Breast epithelium (tissue), 4 donors: ENCODE results near the gene ADARB1. TPM values are rescaled to one million over a fixed set of nuclear protein-coding genes. Genes with fewer than 3 reads are reported as not detected.
"Not testable (repeated sequence)": the region's sequence is repeated elsewhere in the genome, so short reads cannot be mapped to it uniquely, and the experiment has no call there.

ENCODE experiments used
- DNase-seq, 2 donors: peaks; one replicate each; pipeline ENCODE4 v3.0.0-alpha.2; 2019; ENCODE audit warnings: low spot score in 2 of 2
- H3K27ac ChIP-seq, 2 donors: fragments of 200-600 bp; sonication (generic) in 1 of 2; one replicate each; pipeline ENCODE4 v1.5.1; 2016 to 2019; ENCODE audit warnings: mild to moderate bottlenecking in 1 of 2
- H3K27me3 ChIP-seq, 2 donors: fragments of 200-600 bp; sonication (generic) in 1 of 2; one replicate each; pipeline versions ENCODE4 v1.5.1 to v1.6.0; 2017 to 2019; ENCODE audit warnings: control low read depth in 1 of 2, mild to moderate bottlenecking in 1 of 2
- H3K36me3 ChIP-seq: fragments of 200-600 bp; one replicate; pipeline ENCODE4 v1.5.1; 2019
- H3K4me1 ChIP-seq, 2 donors: fragments of 200-600 bp; sonication (generic); one replicate each; pipeline ENCODE4 v1.5.1; 2016 to 2019; ENCODE audit warnings: control low read depth in 1 of 2
- H3K4me3 ChIP-seq, 3 donors: fragments of 200-600 bp; sonication (generic); 1 replicate in 2 of 3; 2 replicates in 1 of 3; pipeline ENCODE4 v1.5.1; 2016 to 2019; ENCODE audit warnings: mild to moderate bottlenecking in 3 of 3, moderate library complexity in 2 of 3
- H3K9me3 ChIP-seq, 2 donors: fragments of 200-600 bp; sonication (generic) in 1 of 2; one replicate each; pipeline ENCODE4 v1.5.1; 2016 to 2019; ENCODE audit warnings: control low read depth in 1 of 2
- POLR2A ChIP-seq: fragments of 450-650 bp; IDR thresholded peaks from one replicate; pipeline ENCODE4 v1.6.1; 2016; ENCODE audit warnings: antibody characterized with exemption, mild to moderate bottlenecking, moderate library complexity
- POLR2AphosphoS5 ChIP-seq, 3 donors: sonication (generic); formaldehyde crosslinking; IDR thresholded peaks; one replicate each; pipeline ENCODE4 v1.6.1; 2017; ENCODE audit warnings: antibody characterized with exemption in 3 of 3
- intact Hi-C: fragments of 100-400 bp; cut with DNase I; formaldehyde crosslinking; loops from one replicate; pipeline ENCODE4 v1.15.1; 2023; ENCODE audit warnings: low total_unique reads
- total RNA-seq, 3 donors: library from RNA; depleted of rRNA; stranded (reverse); fragments of >200 nt; gene quantifications; one replicate each; pipeline ENCODE4 v1.1.0, GENCODE V29; 2016
- TF ChIP-seq, protein P1 (sequence below), 3 donors: fragments of 450-650 bp; IDR thresholded peaks; one replicate each; pipeline ENCODE4 v1.5.1; 2016 to 2017; ENCODE audit warnings: antibody characterized with exemption in 3 of 3, mild to moderate bottlenecking in 3 of 3, moderate library complexity in 3 of 3

The ADARB1 gene
- total RNA-seq, 3 donors from 2014 or later: 19.9 to 21.3 (median 20.0) TPM

DNA sequence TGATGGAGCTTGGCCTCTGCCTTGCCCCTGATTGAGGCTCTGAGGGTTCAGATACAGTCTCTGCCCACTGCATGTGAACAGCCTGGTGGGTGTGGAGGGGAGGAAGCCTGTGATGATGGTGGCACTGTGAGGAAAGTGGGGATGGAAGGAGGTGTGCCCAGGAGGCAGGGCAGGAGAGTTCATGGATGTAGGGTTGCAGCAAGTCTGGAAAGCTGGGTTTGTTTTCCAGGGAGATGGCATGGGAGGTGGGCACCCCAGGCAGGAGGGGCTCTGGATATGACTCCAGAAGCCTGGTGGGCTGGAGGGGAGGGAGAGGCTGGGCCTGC, 63.2 kb downstream of the ADARB1 start:
- Histone ChIP-seq H3K9me3 (no peaks in the 10 kb centered on the region), H3K27me3 (no peaks in the 10 kb centered on the region), H3K36me3 (no peaks in the 10 kb centered on the region), H3K4me1 (no peaks in the 10 kb centered on the region), H3K4me3 (no peak overlapping the region), H3K27ac (no peak overlapping the region)
- no peak for TF ChIP-seq POLR2AphosphoS5 (IDR thresholded peaks at IDR 0.05)
- no peak for DNase-seq
- intact Hi-C loops: no loop called here

DNA sequence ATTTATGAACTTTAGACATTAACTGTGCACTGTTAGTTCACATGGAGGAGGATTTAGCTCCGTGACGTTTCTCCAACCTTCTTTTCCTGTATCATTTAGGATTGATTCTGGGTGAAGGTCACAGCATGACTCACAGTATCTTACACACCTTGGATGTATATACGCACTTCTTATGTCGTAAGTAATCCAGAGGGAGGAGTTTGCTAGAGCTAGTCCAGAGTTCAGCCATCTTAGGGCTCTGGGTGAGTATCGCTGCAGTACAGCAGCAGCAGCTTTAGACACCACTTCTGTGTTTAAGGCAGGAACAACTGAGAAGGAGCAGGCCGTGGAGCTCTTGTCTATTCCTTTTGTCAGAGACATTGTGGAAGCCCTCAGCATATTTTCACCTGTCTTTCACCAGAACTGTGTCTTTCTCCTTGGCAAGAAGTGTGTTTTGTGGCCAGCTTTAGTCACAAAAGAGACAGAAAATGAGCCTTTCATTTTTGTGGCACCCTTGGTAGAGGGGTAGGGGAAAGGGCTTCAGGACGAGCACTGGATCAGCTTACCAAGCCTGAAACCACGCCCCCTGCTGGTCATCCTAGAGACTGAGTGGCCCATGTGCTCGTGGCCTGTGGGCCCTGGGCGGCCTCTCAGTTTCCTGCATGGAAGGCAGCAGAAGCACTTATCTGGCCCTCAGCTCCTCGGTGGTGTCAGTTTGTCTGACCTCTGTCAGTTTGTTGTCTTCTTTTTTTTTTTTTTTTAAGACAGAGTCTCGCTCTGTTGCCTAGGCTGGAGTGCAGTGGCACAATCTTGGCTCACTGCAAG, 64.0 kb downstream of the ADARB1 start:
- intact Hi-C loops: no loop called here
- H3K4me1 ChIP-seq: no peaks in the 10 kb centered on the region
- no peak for DNase-seq
- TF ChIP-seq POLR2A (no peak), POLR2AphosphoS5 (IDR thresholded peaks at IDR 0.05) (no peak)
- TF ChIP-seq, protein P1, sequence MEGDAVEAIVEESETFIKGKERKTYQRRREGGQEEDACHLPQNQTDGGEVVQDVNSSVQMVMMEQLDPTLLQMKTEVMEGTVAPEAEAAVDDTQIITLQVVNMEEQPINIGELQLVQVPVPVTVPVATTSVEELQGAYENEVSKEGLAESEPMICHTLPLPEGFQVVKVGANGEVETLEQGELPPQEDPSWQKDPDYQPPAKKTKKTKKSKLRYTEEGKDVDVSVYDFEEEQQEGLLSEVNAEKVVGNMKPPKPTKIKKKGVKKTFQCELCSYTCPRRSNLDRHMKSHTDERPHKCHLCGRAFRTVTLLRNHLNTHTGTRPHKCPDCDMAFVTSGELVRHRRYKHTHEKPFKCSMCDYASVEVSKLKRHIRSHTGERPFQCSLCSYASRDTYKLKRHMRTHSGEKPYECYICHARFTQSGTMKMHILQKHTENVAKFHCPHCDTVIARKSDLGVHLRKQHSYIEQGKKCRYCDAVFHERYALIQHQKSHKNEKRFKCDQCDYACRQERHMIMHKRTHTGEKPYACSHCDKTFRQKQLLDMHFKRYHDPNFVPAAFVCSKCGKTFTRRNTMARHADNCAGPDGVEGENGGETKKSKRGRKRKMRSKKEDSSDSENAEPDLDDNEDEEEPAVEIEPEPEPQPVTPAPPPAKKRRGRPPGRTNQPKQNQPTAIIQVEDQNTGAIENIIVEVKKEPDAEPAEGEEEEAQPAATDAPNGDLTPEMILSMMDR (IDR thresholded peaks at IDR 0.05): peak; percentile 23 to 61 (median 44)
- no peaks in the 10 kb centered on the region for H3K36me3 ChIP-seq
- H3K27me3 ChIP-seq: no peaks in the 10 kb centered on the region
- H3K4me3 ChIP-seq: no peak overlapping the region
- no peaks in the 10 kb centered on the region for H3K9me3 ChIP-seq
- H3K27ac ChIP-seq: no peak overlapping the region

GRCh38 chr21:45139003-45139360, 64.6 kb downstream of the ADARB1 start:
- H3K27ac ChIP-seq, intact Hi-C loops, H3K4me1 ChIP-seq, H3K9me3 ChIP-seq, DNase-seq, H3K27me3 ChIP-seq, H3K4me3 ChIP-seq, H3K36me3 ChIP-seq: not testable (repeated sequence)

- TF ChIP-seq, protein P1 (IDR thresholded peaks at IDR 0.05): no peak
- TF ChIP-seq POLR2A: no peak
- TF ChIP-seq POLR2AphosphoS5 (IDR thresholded peaks at IDR 0.05): no peak
- no peaks in the 10 kb centered on the region for H3K4me1 ChIP-seq
- no peak for DNase-seq
- H3K4me3 ChIP-seq: no peak overlapping the region
- intact Hi-C loops: no loop called here
- H3K27me3 ChIP-seq: no peaks in the 10 kb centered on the region
- H3K36me3 ChIP-seq: no peaks in the 10 kb centered on the region
- H3K9me3 ChIP-seq: no peaks in the 10 kb centered on the region
- H3K27ac ChIP-seq: no peak overlapping the region
These were observed 65.1 kb downstream of the ADARB1 start for GRCh38 chr21:45139473-45139872.

DNA sequence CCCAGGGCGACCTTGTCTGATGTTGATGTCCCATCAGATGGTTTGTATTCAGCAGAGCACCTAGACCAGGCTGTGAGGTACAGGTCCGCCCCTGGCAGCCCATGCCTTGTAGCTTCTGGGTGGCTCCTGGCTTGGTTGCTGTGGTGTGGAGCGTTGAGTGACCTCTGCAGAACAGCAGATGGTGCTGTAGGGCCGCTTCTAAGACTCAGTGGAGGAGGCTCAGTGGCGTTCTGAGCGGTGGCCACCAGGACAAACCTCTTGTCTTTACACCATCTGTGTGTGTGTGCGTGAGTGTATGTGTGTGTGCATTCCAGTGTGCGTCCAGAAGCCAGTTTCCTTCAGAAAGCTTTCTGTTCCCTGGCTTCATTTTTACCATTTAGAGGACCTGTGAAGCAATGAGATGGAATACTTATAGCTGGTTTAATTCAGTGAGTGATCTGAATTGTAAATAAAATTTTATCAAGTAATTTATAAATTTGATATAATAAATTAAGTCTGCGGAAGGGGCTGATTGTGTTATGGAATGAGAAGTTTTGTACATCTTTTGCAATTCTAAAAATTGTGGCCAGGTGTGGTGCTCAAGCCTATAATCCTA, 66.1 kb downstream of the ADARB1 start:
- Histone ChIP-seq H3K27ac (no peak overlapping the region), H3K4me1 (no peaks in the 10 kb centered on the region)

DNA sequence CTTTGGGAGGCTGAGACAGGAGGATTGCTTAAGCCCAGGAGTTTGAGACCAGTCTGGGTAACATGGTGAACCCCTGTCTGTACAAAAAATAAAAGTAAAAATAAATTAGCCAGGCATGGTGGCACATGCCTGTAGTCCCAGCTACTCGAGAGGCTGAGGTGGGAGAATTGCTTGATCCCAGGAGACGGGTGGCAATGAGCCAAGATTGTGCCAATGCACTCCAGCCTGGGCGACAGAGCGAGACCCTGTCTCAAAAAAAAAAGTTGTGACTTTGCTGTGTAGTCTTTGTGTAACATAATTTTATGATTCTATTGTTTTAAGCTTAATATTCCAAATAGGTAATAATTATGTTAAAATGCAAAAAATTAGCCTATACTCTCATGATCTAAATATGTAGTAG, 66.6 kb downstream of the ADARB1 start:
- H3K27me3 ChIP-seq, H3K27ac ChIP-seq, DNase-seq, H3K4me3 ChIP-seq, intact Hi-C loops, H3K9me3 ChIP-seq, H3K4me1 ChIP-seq, H3K36me3 ChIP-seq: not testable (repeated sequence)

More for the DNA sequence above, 66.1 kb downstream of the ADARB1 start:
- TF ChIP-seq, protein P1 (IDR thresholded peaks at IDR 0.05): peak; percentile 49 to 90 (median 77)
- no peak for TF ChIP-seq POLR2A
- H3K27me3 ChIP-seq: no peaks in the 10 kb centered on the region
- H3K36me3 ChIP-seq: no peaks in the 10 kb centered on the region
- peak; percentile 56 to 76 for DNase-seq
- no peak overlapping the region for H3K4me3 ChIP-seq
- no peaks in the 10 kb centered on the region for H3K9me3 ChIP-seq
- intact Hi-C loops: no loop called here
